ENCODE data around the gene MMP2. TPM values are rescaled to one million over a fixed set of nuclear protein-coding genes. Genes with fewer than 3 reads are reported as not detected.

The MMP2 gene
- total RNA-seq, 1 experiment from 2014 or later, result 283 TPM

GRCh38 chr16:55513616-55514015 is 34.6 kb downstream of the MMP2 start:
- no peak for DNase-seq (ENCODE audit: low spot score)

DNA sequence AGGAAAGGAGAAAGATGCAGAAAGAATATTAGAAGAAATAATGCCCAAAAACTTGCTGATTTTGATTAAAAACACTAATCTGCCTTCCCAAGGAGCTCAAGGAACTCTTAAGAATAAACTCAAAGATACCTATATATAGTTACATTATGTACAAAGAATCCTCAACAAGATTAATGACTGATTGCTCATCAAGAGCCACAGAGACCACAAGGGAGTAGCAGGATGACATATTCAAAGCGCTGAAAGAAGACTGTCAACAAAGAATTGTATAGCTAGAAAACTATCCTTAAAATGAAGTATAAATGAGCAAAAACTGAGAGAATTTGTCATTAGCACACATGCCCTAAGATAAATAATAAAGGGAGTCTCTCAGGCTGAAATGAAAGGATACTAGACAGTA is 36.1 kb downstream of the MMP2 start:
- DNase-seq (ENCODE audit: low spot score), result no peak

- DNase-seq (ENCODE audit: low spot score), result no peak
Measured at GRCh38 chr16:55521792-55522191, 42.8 kb downstream of the MMP2 start.

DNA sequence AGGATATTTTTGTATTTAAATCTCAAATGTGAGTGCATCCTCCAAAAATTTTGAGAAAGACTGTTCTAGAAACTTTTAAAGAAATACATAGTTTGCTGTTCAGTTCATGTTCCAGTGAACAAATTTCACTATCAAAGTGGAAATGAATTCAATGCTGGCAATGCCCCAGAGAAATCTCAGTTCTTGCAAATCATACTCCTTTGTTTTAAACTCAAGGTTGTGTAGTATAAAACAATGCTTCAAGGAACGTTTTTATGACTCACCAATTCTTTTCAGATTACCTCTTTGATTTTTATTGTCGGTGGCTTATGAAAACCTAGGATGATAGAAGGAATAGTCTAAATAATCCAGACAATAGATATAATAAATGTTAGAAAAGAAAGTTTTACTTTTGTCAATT is 47.4 kb downstream of the MMP2 start:
- no peak for DNase-seq (ENCODE audit: low spot score)

GRCh38 chr16:55527885-55528284 is 48.9 kb downstream of the MMP2 start:
- no peak for DNase-seq (ENCODE audit: low spot score)

DNA sequence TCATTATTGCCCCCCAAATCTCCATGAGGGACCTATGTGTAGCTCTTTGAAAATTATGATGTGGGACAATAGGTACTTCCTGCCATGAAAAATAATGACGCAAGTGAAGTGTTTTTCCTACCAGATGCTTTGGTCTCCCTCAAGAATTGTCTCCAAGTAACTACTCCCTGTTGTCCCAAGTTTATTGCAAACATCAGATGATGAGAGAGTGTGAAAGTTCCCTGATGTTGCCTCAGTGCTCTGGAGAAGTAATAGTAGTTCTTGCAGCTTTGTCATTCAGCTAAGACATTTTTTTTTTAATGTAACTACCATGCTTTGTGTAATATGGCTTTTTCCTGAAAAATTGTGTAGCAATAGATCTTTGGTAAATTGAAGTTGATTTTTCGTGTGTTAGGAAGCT is 50.0 kb downstream of the MMP2 start:
- DNase-seq (ENCODE audit: low spot score), result no peak

GRCh38 chr16:55530316-55530856 is 51.4 kb downstream of the MMP2 start:
- no peak for DNase-seq (ENCODE audit: low spot score)

DNA sequence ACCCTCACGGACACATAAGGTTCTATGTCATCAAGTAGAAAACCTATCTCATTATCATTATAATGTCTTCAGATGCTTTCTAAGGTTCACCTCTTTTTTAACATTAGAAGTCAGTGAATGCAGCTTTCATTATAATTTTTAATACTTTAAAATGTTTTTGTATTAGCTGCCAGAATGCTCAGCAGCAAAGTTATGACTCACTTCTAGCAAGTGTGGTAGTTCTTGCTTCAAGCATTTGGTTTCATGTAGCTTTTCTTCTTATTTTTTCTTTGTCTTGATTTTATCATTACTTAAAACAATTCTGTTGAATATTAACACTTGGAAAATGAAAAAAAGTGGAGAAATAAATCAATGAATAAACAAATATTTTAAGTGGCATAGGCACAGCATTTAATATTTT is 53.2 kb downstream of the MMP2 start:
- DNase-seq (ENCODE audit: low spot score), result no peak

DNA sequence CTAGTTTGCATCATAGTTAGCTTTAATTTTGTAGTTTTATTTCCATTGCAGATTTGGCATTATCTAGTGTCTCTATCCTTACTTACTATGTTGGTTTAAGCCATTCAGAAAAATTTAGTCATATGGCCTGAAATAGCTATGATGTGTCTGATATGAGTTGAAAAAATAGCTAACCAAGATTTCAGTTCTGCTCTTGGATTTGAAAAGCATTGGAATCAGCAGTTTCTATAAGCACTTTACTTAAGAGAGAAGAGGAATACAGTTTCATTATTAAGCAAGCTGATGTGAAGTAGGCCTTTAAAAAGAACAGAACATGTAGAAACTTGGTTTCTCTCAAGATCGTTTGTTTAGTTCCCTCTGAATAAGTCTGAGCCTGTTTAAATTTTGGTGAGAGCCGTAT is 55.8 kb downstream of the MMP2 start:
- DNase-seq (ENCODE audit: low spot score), result no peak

- DNase-seq (ENCODE audit: low spot score), result no peak
Measured at GRCh38 chr16:55539049-55539448, 60.1 kb downstream of the MMP2 start.

- DNase-seq (ENCODE audit: low spot score), result no peak
Measured at GRCh38 chr16:55539488-55539887, 60.5 kb downstream of the MMP2 start.

GRCh38 chr16:55540221-55540620 is 61.2 kb downstream of the MMP2 start:
- DNase-seq (ENCODE audit: low spot score), result no peak

GRCh38 chr16:55542459-55543082 is 63.6 kb downstream of the MMP2 start:
- DNase-seq (ENCODE audit: low spot score), result peak; percentile 11

GRCh38 chr16:55543472-55543871 is 64.5 kb downstream of the MMP2 start:
- DNase-seq (ENCODE audit: low spot score), result peak; percentile 4

GRCh38 chr16:55552621-55553020 is 73.6 kb downstream of the MMP2 start:
- no peak for DNase-seq (ENCODE audit: low spot score)

DNA sequence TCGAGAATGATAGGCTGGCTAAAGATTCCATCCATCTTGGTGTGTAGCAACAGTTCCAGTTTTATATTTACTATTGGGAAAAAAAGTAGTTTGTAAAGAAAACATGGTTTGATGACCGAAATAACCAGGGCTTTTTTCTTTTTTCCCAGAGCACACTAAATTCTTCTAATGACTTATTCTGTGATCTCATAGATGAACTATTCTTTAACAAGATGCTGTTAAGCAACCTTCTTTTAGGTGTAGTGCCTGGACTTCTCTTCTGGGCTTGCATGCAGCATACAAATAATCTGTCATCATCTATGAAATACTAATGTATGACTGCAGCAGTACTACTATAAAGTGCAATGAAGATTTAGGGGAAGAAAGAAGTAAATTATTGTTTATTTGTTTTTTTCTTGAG is 76.4 kb downstream of the MMP2 start:
- DNase-seq (ENCODE audit: low spot score), result no peak

Other genes starting within 250 kb of the MMP2 start
- not detected in 2 replicates for gene IRX6, start 155.0 kb upstream of the MMP2 start, total RNA-seq (2014; rRNA removed; shearing (Covaris generic))
- 10.0 and 11.7 TPM in 2 replicates for gene LPCAT2, start 29.9 kb downstream of the MMP2 start, total RNA-seq (2014; rRNA removed; shearing (Covaris generic))
- gene CAPNS2, start 87.5 kb downstream of the MMP2 start, total RNA-seq (2014; rRNA removed; shearing (Covaris generic)), result not detected in 2 replicates
- not detected in 2 replicates for gene SLC6A2, start 176.8 kb downstream of the MMP2 start, total RNA-seq (2014; rRNA removed; shearing (Covaris generic))

Data from H4 (cell line).